ENCODE results near the gene HM13.

Gene HM13

GRCh38 chr20:31569163-31570020 lies 55.1 kb downstream of the HM13 start:
- Histone ChIP-seq H3K4me1 (ENCODE audit: control insufficient read depth, low read length) (peaks cover 77% of the 10 kb centered on the region), H3K79me2 (ENCODE audit: control insufficient read depth, low read length) (0 out of 2 replicates have a peak, but pooled peaks cover 2% of the 10 kb centered on the region), H3K4me3 (ENCODE audit: low read length) (no peak overlapping the region), H3K9me3 (ENCODE audit: control insufficient read depth, insufficient read depth, low read length) (no peaks in the 10 kb centered on the region), H3K36me3 (ENCODE audit: control insufficient read depth, low read length) (peaks cover 41% of the 10 kb centered on the region), H3K27ac (ENCODE audit: low read depth, low read length) (peak overlapping the region; percentile 86), H3F3A (ENCODE audit: control insufficient read depth, insufficient read depth) (peaks cover 28% of the 10 kb centered on the region), H3K4me2 (ENCODE audit: low read length) (peak overlapping the region; percentile 71; the same call in 1 of the 2 replicates), H3K9me2 (replicated peaks; ENCODE audit: control insufficient read depth, low read length) (no peaks in the 10 kb centered on the region), H3K27me3 (ENCODE audit: control insufficient read depth, low read length) (no peaks in the 10 kb centered on the region), H4K20me1 (ENCODE audit: control insufficient read depth, insufficient read depth, low read depth, low read length) (no peaks in the 10 kb centered on the region)
- TF ChIP-seq EZH2phosphoT487 (IDR thresholded peaks at IDR 0.05; ENCODE audit: borderline replicate concordance, low read length) (no peak), CTCF (IDR thresholded peaks at IDR 0.05; ENCODE audit: low read depth, low read length, poor library complexity, severe bottlenecking) (peak; percentile 93)

- Histone ChIP-seq H3K36me3 (ENCODE audit: control insufficient read depth, low read length) (peaks cover 38% of the 10 kb centered on the region), H3K9me3 (ENCODE audit: control insufficient read depth, insufficient read depth, low read length) (no peaks in the 10 kb centered on the region), H3K9me2 (replicated peaks; ENCODE audit: control insufficient read depth, low read length) (no peaks in the 10 kb centered on the region), H3K4me3 (ENCODE audit: low read length) (no peak overlapping the region), H3K27ac (ENCODE audit: low read depth, low read length) (no peak overlapping the region), H3F3A (ENCODE audit: control insufficient read depth, insufficient read depth) (peaks cover 28% of the 10 kb centered on the region), H4K20me1 (ENCODE audit: control insufficient read depth, insufficient read depth, low read depth, low read length) (no peaks in the 10 kb centered on the region), H3K4me1 (ENCODE audit: control insufficient read depth, low read length) (peaks cover 72% of the 10 kb centered on the region), H3K4me2 (ENCODE audit: low read length) (no peak overlapping the region), H3K79me2 (ENCODE audit: control insufficient read depth, low read length) (0 out of 2 replicates have a peak, but pooled peaks cover 2% of the 10 kb centered on the region), H3K27me3 (ENCODE audit: control insufficient read depth, low read length) (no peaks in the 10 kb centered on the region)
- TF ChIP-seq CTCF (IDR thresholded peaks at IDR 0.05; ENCODE audit: low read depth, low read length, poor library complexity, severe bottlenecking) (no peak), EZH2phosphoT487 (IDR thresholded peaks at IDR 0.05; ENCODE audit: borderline replicate concordance, low read length) (no peak)
Observed at GRCh38 chr20:31570021-31570463, 55.8 kb downstream of the HM13 start.

- Histone ChIP-seq H3K36me3 (ENCODE audit: control insufficient read depth, low read length) (peaks cover 32% of the 10 kb centered on the region), H3K9me3 (ENCODE audit: control insufficient read depth, insufficient read depth, low read length) (no peaks in the 10 kb centered on the region), H3K79me2 (ENCODE audit: control insufficient read depth, low read length) (0 out of 2 replicates have a peak, but pooled peaks cover 2% of the 10 kb centered on the region), H3K4me1 (ENCODE audit: control insufficient read depth, low read length) (peaks cover 62% of the 10 kb centered on the region), H3K4me2 (ENCODE audit: low read length) (no peak overlapping the region), H4K20me1 (ENCODE audit: control insufficient read depth, insufficient read depth, low read depth, low read length) (no peaks in the 10 kb centered on the region), H3K9me2 (replicated peaks; ENCODE audit: control insufficient read depth, low read length) (no peaks in the 10 kb centered on the region), H3F3A (ENCODE audit: control insufficient read depth, insufficient read depth) (peaks cover 21% of the 10 kb centered on the region), H3K27me3 (ENCODE audit: control insufficient read depth, low read length) (no peaks in the 10 kb centered on the region), H3K27ac (ENCODE audit: low read depth, low read length) (no peak overlapping the region), H3K4me3 (ENCODE audit: low read length) (no peak overlapping the region)
- TF ChIP-seq EZH2phosphoT487 (IDR thresholded peaks at IDR 0.05; ENCODE audit: borderline replicate concordance, low read length) (no peak), CTCF (IDR thresholded peaks at IDR 0.05; ENCODE audit: low read depth, low read length, poor library complexity, severe bottlenecking) (no peak)
Observed at GRCh38 chr20:31570735-31571617, 56.7 kb downstream of the HM13 start.
